Effector memory CD8-positive, alpha-beta T cell (primary cell): ENCODE results near the gene CCDC85C.

Source experiments
- ATAC-seq: fragments of 150-1000 bp; cut with Tn5 transposase; replicated peaks from 2 replicates; pipeline ENCODE4 v1.10.0; 2021; ENCODE audit warnings: mild to moderate bottlenecking, moderate library complexity
- DNase-seq, 3 experiments: peaks; one replicate each; pipeline ENCODE4 v3.0.0; 2021
- H3K27ac Mint-ChIP-seq, 2 donors: one replicate each; pipeline ENCODE4 v1.8.0; 2022; ENCODE audit warnings: mild to moderate bottlenecking in 2 of 2, mixed read lengths in 2 of 2, moderate library complexity in 2 of 2
- H3K27me3 Mint-ChIP-seq, 2 donors: one replicate each; pipeline ENCODE4 v1.8.0; 2022; ENCODE audit warnings: mixed read lengths in 2 of 2
- H3K36me3 Mint-ChIP-seq: one replicate; pipeline ENCODE4 v1.8.0; 2022; ENCODE audit warnings: mild to moderate bottlenecking, moderate library complexity, mixed read lengths; ENCODE audit not compliant: insufficient read depth
- H3K4me1 Mint-ChIP-seq, 2 donors: one replicate each; pipeline ENCODE4 v1.8.0; 2022; ENCODE audit warnings: low read depth in 2 of 2, mixed read lengths in 2 of 2
- H3K4me3 Mint-ChIP-seq, 2 donors: one replicate each; pipeline ENCODE4 v1.8.0; 2022; ENCODE audit warnings: mild to moderate bottlenecking in 2 of 2, mixed read lengths in 2 of 2, moderate library complexity in 2 of 2
- H3K9me3 Mint-ChIP-seq, 2 donors: one replicate each; pipeline ENCODE4 v1.8.0; 2022; ENCODE audit warnings: mixed read lengths in 2 of 2

CCDC85C gene

GRCh38 chr14:99541677-99542470 is 62.1 kb downstream of the CCDC85C start:
- no peaks in the 10 kb centered on the region for H3K36me3 Mint-ChIP-seq
- no peak overlapping the region for H3K4me3 Mint-ChIP-seq
- H3K27ac Mint-ChIP-seq, result peak overlapping the region in 1 of 2 donors; percentile 34
- DNase-seq, result no peak
- peaks cover 8 to 27% of the 10 kb centered on the region in 2 donors for H3K4me1 Mint-ChIP-seq
- no peaks in the 10 kb centered on the region for H3K27me3 Mint-ChIP-seq
- no peak for ATAC-seq
- H3K9me3 Mint-ChIP-seq, result no peaks in the 10 kb centered on the region

DNA sequence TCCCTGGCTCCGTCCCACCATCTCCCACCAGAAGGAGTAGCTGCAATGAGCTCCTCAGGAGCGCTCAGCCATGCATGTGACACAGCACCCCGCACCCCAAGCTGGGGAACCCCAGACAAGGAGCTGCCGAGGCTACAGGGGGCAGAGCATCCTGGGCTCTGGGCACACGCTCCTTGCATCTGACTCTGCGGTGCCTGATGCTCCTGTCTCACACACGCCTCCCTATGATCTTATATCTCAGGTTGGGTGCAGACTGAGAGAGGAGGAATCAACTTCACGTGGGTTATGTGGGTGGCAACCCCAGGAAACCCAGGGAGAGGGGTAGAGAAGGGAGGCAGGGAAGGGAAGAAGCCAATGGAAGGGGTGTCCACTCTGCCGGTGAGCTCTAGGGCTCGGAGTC is 62.8 kb downstream of the CCDC85C start:
- ATAC-seq (no peak), DNase-seq (no peak)
- no peaks in the 10 kb centered on the region for H3K36me3 Mint-ChIP-seq
- H3K9me3 Mint-ChIP-seq, result no peaks in the 10 kb centered on the region
- H3K4me1 Mint-ChIP-seq, result peaks cover 8 to 27% of the 10 kb centered on the region in 2 donors
- peak overlapping the region in 1 of 2 donors; percentile 34 for H3K27ac Mint-ChIP-seq
- no peak overlapping the region for H3K4me3 Mint-ChIP-seq
- H3K27me3 Mint-ChIP-seq, result no peaks in the 10 kb centered on the region

DNA sequence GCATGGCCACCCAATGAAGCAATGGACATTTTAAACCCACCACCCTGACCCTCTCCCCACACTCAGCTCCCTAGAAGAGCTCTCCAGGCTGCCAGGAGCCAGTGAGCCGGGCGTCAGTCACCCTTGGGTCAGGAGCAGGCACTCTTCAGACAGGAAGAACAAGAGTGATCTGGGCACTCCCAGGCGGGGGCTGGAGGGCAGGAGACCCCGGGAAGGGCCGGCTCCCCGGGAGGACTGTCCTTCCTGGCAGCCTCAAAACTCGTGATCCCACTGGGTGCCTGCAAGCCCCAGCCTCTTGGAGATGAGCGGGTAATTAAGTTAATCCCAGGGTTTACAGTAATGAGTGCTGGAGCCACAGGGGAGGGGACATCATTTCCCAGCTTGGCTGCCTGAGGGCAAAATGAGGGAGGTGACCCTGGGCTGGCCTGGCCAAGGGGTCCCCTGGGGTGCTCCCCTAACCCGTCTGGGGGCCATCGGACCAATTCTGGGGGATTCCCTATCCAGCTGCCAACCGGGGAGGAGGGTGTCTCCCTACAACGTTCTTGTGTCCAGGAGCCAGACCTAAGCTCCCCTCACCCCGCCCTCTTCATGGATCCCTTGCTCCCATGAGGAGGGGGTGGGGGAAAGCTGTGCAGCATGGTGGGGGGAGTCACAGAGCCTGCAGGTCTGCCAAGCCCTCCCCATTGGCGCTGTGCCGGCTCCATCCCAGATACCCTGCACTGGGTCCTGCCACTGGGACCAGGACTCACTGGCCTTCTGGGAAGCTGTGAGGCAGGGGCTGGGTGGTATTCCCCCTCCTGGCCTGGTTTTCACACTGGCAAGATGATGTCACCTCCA is 63.6 kb downstream of the CCDC85C start:
- no peaks in the 10 kb centered on the region for H3K9me3 Mint-ChIP-seq
- no peak overlapping the region for H3K4me3 Mint-ChIP-seq
- no peak for DNase-seq
- H3K4me1 Mint-ChIP-seq, result peaks cover 8 to 26% of the 10 kb centered on the region in 2 donors
- peak overlapping the region in 1 of 2 donors; percentile 62 for H3K27ac Mint-ChIP-seq
- no peaks in the 10 kb centered on the region for H3K27me3 Mint-ChIP-seq
- no peaks in the 10 kb centered on the region for H3K36me3 Mint-ChIP-seq
- ATAC-seq, result no peak

GRCh38 chr14:99539491-99539890 is 64.5 kb downstream of the CCDC85C start:
- DNase-seq (no peak), ATAC-seq (no peak)
- no peak overlapping the region for H3K4me3 Mint-ChIP-seq
- no peaks in the 10 kb centered on the region for H3K36me3 Mint-ChIP-seq
- H3K4me1 Mint-ChIP-seq, result peaks cover 8 to 18% of the 10 kb centered on the region in 2 donors
- no peaks in the 10 kb centered on the region for H3K9me3 Mint-ChIP-seq
- peak overlapping the region in 1 of 2 donors; percentile 62 for H3K27ac Mint-ChIP-seq
- H3K27me3 Mint-ChIP-seq, result no peaks in the 10 kb centered on the region

DNA sequence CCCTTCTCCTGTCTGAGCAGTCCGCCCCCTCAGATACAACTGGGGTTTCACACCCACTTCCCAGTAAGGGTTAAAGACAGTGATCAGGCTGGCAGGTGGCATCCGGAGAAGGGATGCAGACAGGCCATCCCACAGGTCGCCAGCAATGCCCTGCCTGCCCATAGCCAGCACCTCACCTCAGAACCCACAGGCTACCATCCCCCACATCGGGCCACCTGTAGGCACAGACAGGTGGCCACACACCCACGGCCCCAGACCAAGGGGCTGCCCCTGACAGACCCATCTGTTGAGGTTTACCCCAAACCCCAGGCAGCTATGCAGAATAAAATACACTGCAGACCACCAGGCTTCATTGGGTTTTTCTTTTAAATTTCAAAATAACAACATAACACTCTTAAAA is 65.3 kb downstream of the CCDC85C start:
- no peak for DNase-seq

DNA sequence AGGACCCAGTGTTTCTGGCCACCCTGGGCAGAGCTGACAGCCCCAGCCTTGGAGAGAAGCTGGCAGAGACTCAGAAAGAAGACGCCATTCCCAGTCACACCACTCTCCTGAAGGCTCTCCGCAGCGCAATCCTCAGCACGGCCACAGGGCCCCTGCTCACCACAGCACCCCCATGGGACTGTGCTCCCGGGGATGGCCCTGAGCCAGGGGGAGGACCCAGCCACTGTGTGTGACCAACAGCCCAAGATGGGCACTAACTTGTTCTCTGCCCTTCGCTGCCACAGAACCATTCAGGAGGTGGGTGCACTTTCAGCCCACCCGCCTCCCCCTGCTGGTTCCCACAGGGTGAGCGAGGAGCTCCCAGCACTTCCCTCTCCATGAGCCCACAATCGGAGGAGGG is 65.7 kb downstream of the CCDC85C start:
- DNase-seq (no peak), ATAC-seq (no peak)
- Mint-ChIP-seq H3K4me3 (no peak overlapping the region), H3K27ac (no peak overlapping the region), H3K9me3 (no peaks in the 10 kb centered on the region), H3K27me3 (no peaks in the 10 kb centered on the region), H3K36me3 (peaks cover 2% of the 10 kb centered on the region), H3K4me1 (peaks cover 8 to 17% of the 10 kb centered on the region in 2 donors)

More for the DNA sequence above, 65.3 kb downstream of the CCDC85C start:
- peaks cover 8 to 18% of the 10 kb centered on the region in 2 donors for H3K4me1 Mint-ChIP-seq
- ATAC-seq, result no peak
- H3K36me3 Mint-ChIP-seq, result peaks cover 2% of the 10 kb centered on the region
- H3K27ac Mint-ChIP-seq, result no peak overlapping the region
- no peaks in the 10 kb centered on the region for H3K9me3 Mint-ChIP-seq
- H3K27me3 Mint-ChIP-seq, result no peaks in the 10 kb centered on the region
- H3K4me3 Mint-ChIP-seq, result no peak overlapping the region

GRCh38 chr14:99537399-99537798 is 66.6 kb downstream of the CCDC85C start:
- H3K36me3 Mint-ChIP-seq, result peaks cover 2% of the 10 kb centered on the region
- no peak for DNase-seq
- ATAC-seq, result no peak
- H3K4me3 Mint-ChIP-seq, result no peak overlapping the region
- no peak overlapping the region for H3K27ac Mint-ChIP-seq
- no peaks in the 10 kb centered on the region for H3K9me3 Mint-ChIP-seq
- no peaks in the 10 kb centered on the region for H3K27me3 Mint-ChIP-seq
- H3K4me1 Mint-ChIP-seq, result peaks cover 8 to 15% of the 10 kb centered on the region in 2 donors

- Mint-ChIP-seq H3K4me1 (peaks cover under 1 to 8% of the 10 kb centered on the region in 2 donors), H3K27ac (no peak overlapping the region), H3K4me3 (no peak overlapping the region), H3K36me3 (peaks cover 2% of the 10 kb centered on the region), H3K27me3 (no peaks in the 10 kb centered on the region), H3K9me3 (no peaks in the 10 kb centered on the region)
- ATAC-seq (no peak), DNase-seq (no peak)
Observed at GRCh38 chr14:99535908-99536778, 67.9 kb downstream of the CCDC85C start.

DNA sequence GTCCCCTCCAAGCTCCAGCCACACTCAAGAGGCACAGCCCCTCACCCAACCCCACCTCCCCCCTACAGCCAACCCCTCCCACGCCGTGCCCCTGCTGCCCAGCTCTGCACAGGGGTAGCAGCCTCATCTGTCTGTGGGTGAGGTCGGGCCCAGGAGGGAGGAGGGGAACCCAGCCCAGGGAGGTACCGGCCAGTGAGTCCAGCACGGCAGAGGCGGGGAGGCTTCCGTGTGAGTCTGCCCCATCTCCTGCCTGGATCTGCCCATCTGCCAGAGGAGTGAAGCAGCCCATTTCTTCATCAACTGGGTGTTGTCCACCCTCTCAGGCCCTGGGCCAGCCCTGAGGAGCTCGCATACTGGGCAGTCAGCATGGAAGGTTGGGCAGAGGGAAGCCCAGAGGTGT is 68.6 kb downstream of the CCDC85C start:
- Mint-ChIP-seq H3K9me3 (no peaks in the 10 kb centered on the region), H3K27me3 (no peaks in the 10 kb centered on the region), H3K36me3 (peaks cover 2% of the 10 kb centered on the region), H3K27ac (no peak overlapping the region), H3K4me1 (peaks cover 0 to 6% of the 10 kb centered on the region in 2 donors), H3K4me3 (no peak overlapping the region)
- ATAC-seq (no peak), DNase-seq (no peak)

DNA sequence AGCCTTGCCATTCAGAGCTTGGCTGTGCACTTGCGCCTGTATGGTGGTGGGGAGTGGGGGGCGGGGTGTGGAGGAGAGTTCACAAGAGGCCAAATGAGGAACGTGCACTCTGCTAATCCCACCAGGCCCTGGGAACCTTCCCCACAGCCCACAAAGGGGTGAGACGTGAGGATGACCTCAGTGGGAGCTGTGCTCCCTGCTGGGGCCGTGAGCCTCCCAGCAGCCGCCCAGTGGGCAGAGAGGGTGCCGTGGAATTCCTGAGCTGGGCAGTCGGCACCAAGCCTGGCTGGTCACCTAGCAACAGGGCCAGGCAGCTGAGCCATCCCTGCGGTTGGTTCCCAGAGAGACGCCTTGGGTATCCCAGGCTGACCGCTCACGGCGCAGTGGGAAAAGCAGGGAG is 69.1 kb downstream of the CCDC85C start:
- no peak overlapping the region for H3K27ac Mint-ChIP-seq
- DNase-seq (no peak), ATAC-seq (no peak)
- H3K4me1 Mint-ChIP-seq, result peaks cover 0 to 6% of the 10 kb centered on the region in 2 donors
- H3K4me3 Mint-ChIP-seq, result no peak overlapping the region
- H3K36me3 Mint-ChIP-seq, result peaks cover 2% of the 10 kb centered on the region
- H3K27me3 Mint-ChIP-seq, result no peaks in the 10 kb centered on the region
- no peaks in the 10 kb centered on the region for H3K9me3 Mint-ChIP-seq

DNA sequence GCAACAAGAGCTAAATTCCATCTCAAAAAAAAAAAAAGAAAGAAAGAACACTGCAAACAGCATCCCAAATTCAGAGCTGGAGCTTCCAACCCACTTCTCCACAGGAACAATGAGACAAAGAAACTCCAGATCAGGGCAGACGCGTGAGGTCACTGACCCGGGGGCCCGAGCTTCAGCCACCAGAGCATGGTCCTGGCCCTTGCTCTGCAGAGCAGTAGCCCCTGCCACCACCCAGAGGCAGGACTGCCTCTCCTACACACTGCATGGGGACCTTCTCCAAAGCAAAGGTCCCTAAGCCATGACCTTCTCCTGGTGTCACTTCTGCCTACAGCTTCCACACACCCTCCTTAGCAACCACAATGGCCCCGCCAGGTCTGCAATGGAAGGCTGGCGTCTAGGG is 69.7 kb downstream of the CCDC85C start:
- Mint-ChIP-seq H3K9me3 (no peaks in the 10 kb centered on the region), H3K36me3 (peaks cover 2% of the 10 kb centered on the region), H3K27me3 (no peaks in the 10 kb centered on the region), H3K4me3 (no peak overlapping the region), H3K27ac (no peak overlapping the region), H3K4me1 (peaks cover 0 to 6% of the 10 kb centered on the region in 2 donors)
- DNase-seq (no peak), ATAC-seq (no peak)

- ATAC-seq, result no peak
- DNase-seq, result no peak
- H3K4me3 Mint-ChIP-seq, result no peak overlapping the region
- H3K4me1 Mint-ChIP-seq, result peaks cover 0 to 2% of the 10 kb centered on the region in 2 donors
- no peaks in the 10 kb centered on the region for H3K27me3 Mint-ChIP-seq
- no peaks in the 10 kb centered on the region for H3K9me3 Mint-ChIP-seq
- H3K27ac Mint-ChIP-seq, result peak overlapping the region in 1 of 2 donors; percentile 67
- H3K36me3 Mint-ChIP-seq, result peaks cover 5% of the 10 kb centered on the region
Observed at GRCh38 chr14:99532310-99532709, 71.7 kb downstream of the CCDC85C start.
